GM10266 (cell line): Measurements from ENCODE around the gene OR51A4.
A peak's percentile ranks its signal among the peaks of the same experiment; 100 is the strongest.

Experiments used
- DNase-seq: peaks from one replicate; pipeline ENCODE4 v3.0.0; 2012; ENCODE audit errors: extremely low spot score
- CTCF ChIP-seq: IDR thresholded peaks from 2 replicates; pipeline ENCODE4 v1.5.1; 2012; ENCODE audit warnings: mild to moderate bottlenecking, low read depth; ENCODE audit not compliant: control insufficient read depth, insufficient read depth; ENCODE audit errors: missing control alignments

OR51A4 gene

GRCh38 chr11:4947505-4947904, at the start of gene OR51A4:
Gene OR51A4 (minus strand): TSS chr11:4947605. CDS start chr11:4947100, 505 bp downstream.
- DNase-seq = no peak
- TF ChIP-seq CTCF = no peak

GRCh38 chr11:4994551-4994950, 47.1 kb upstream of the OR51A4 start, which contains the start of gene OR51L1:
Gene OR51L1 (plus strand): TSS chr11:4994851. CDS start chr11:4998983, 4,132 bp downstream.
- DNase-seq = no peak
- no peak for TF ChIP-seq CTCF

GRCh38 chr11:4991060-4991459, 43.7 kb upstream of the OR51A4 start:
- peak; percentile 22 for TF ChIP-seq CTCF
- no peak for DNase-seq

GRCh38 chr11:4983841-4984240, 36.4 kb upstream of the OR51A4 start:
- no peak for TF ChIP-seq CTCF
- DNase-seq = no peak

- DNase-seq = no peak
- TF ChIP-seq CTCF = no peak
These were observed 35.3 kb upstream of the OR51A4 start for GRCh38 chr11:4982678-4983077.

GRCh38 chr11:4979036-4979435, 31.6 kb upstream of the OR51A4 start:
- no peak for TF ChIP-seq CTCF
- no peak for DNase-seq

- no peak for TF ChIP-seq CTCF
These were observed 28.0 kb upstream of the OR51A4 start for GRCh38 chr11:4975436-4975835.

More at GRCh38 chr11:4975436-4975835, 28.0 kb upstream of the OR51A4 start:
- no peak for DNase-seq
